NCI-H510A (cell line): Measurements from ENCODE around the gene FBXW11.
"Not testable (repeated sequence)": the region's sequence is repeated elsewhere in the genome, so short reads cannot be mapped to it uniquely, and the experiment has no call there.

Source experiments
- DNase-seq: peaks from one replicate; lab custom pipeline; 2025; lab: John Stamatoyannopoulos, UW

FBXW11 gene

GRCh38 chr5:171981847-171982246 lies 24.6 kb downstream of the FBXW11 start:
- DNase-seq, result no peak

GRCh38 chr5:171980792-171981191 lies 25.6 kb downstream of the FBXW11 start:
- DNase-seq, result no peak

GRCh38 chr5:171979606-171980005 lies 26.8 kb downstream of the FBXW11 start:
- DNase-seq, result no peak

GRCh38 chr5:171978519-171978918 lies 27.9 kb downstream of the FBXW11 start:
- no peak for DNase-seq

GRCh38 chr5:171978016-171978415 lies 28.4 kb downstream of the FBXW11 start:
- no peak for DNase-seq

- DNase-seq, result not testable (repeated sequence)
Observed at GRCh38 chr5:171977244-171977950, 29.0 kb downstream of the FBXW11 start.

- DNase-seq, result no peak
Observed at GRCh38 chr5:171975877-171976667, 30.4 kb downstream of the FBXW11 start.

- DNase-seq, result no peak
Observed at GRCh38 chr5:171975262-171975876, 31.1 kb downstream of the FBXW11 start.

- DNase-seq, result no peak
Observed at GRCh38 chr5:171970826-171971225, 35.6 kb downstream of the FBXW11 start.

- DNase-seq, result no peak
Observed at GRCh38 chr5:171969288-171969880, 37.1 kb downstream of the FBXW11 start.

GRCh38 chr5:171968531-171968930 lies 37.9 kb downstream of the FBXW11 start:
- no peak for DNase-seq

- no peak for DNase-seq
Observed at GRCh38 chr5:171966964-171967363, 39.5 kb downstream of the FBXW11 start.

GRCh38 chr5:171966270-171966669 lies 40.2 kb downstream of the FBXW11 start:
- DNase-seq, result no peak

GRCh38 chr5:171965745-171966144 lies 40.7 kb downstream of the FBXW11 start:
- DNase-seq, result no peak

- no peak for DNase-seq
Observed at GRCh38 chr5:171963416-171963815, 43.0 kb downstream of the FBXW11 start.

GRCh38 chr5:171961117-171961516 lies 45.3 kb downstream of the FBXW11 start:
- no peak for DNase-seq

GRCh38 chr5:171957591-171958251 lies 48.7 kb downstream of the FBXW11 start:
- no peak for DNase-seq

GRCh38 chr5:171956887-171957495 lies 49.4 kb downstream of the FBXW11 start:
- no peak for DNase-seq

GRCh38 chr5:171956314-171956713 lies 50.1 kb downstream of the FBXW11 start:
- no peak for DNase-seq

- DNase-seq, result no peak
Observed at GRCh38 chr5:171955761-171956160, 50.7 kb downstream of the FBXW11 start.

GRCh38 chr5:171954721-171955120 lies 51.7 kb downstream of the FBXW11 start:
- DNase-seq, result no peak
